Thyroid gland (tissue), 4 donors: ENCODE measurements around the gene SPNS1. TPM values are rescaled to one million over a fixed set of nuclear protein-coding genes. Genes with fewer than 3 reads are reported as not detected.

ENCODE experiments used
- DNase-seq, 2 donors: peaks; one replicate each; pipeline ENCODE4 v3.0.0-alpha.2; 2019
- H3K27ac ChIP-seq, 3 donors: fragments of 200-600 bp; sonication (generic); 1 replicate in 2 of 3; 2 replicates in 1 of 3; pipeline ENCODE4 v1.5.1; 2016 to 2019; ENCODE audit warnings: mild to moderate bottlenecking in 1 of 3, moderate library complexity in 1 of 3
- H3K27me3 ChIP-seq: fragments of 200-600 bp; sonication (generic); one replicate; pipeline ENCODE4 v1.5.1; 2019
- H3K36me3 ChIP-seq, 2 donors: fragments of 200-600 bp; sonication (generic); one replicate each; pipeline ENCODE4 v1.5.1; 2016 to 2019
- H3K4me1 ChIP-seq, 2 donors: fragments of 200-600 bp; sonication (generic); one replicate each; pipeline ENCODE4 v1.5.1; 2017 to 2019
- H3K4me3 ChIP-seq, 3 donors: fragments of 200-600 bp; sonication (generic); replicated peaks in 1 of 3; 1 replicate in 2 of 3; 2 replicates in 1 of 3; pipeline ENCODE4 v1.5.1; 2016; ENCODE audit warnings: mild to moderate bottlenecking in 1 of 3
- H3K9me3 ChIP-seq: fragments of 200-600 bp; sonication (generic); one replicate; pipeline ENCODE4 v1.5.1; 2017
- CTCF ChIP-seq, 6 experiments: fragments of 200-600 bp in 3 of 6; fragments of 450-650 bp in 3 of 6; sonication (generic) in 3 of 6; IDR thresholded peaks; one replicate each; pipeline ENCODE4 v1.5.1; 2016 to 2019; ENCODE audit warnings: antibody characterized with exemption in 6 of 6, mild to moderate bottlenecking in 2 of 6, inconsistent platforms in 1 of 6, moderate library complexity in 1 of 6
- POLR2A ChIP-seq, 2 donors: fragments of 450-650 bp; IDR thresholded peaks; one replicate each; pipeline ENCODE4 v1.6.1; 2017; ENCODE audit warnings: antibody characterized with exemption in 2 of 2, mild to moderate bottlenecking in 2 of 2, moderate library complexity in 1 of 2
- WGBS, 2 donors: methylation state at CpG; one replicate each; pipeline ENCODE4 v1.1.5; 2017; 5-methylcytosine and 5-hydroxymethylcytosine counted together
- intact Hi-C: fragments of 100-400 bp; cut with DNase I; formaldehyde crosslinking; loops from one replicate; pipeline ENCODE4 v1.15.1; 2023
- total RNA-seq, 4 donors: library from RNA; depleted of rRNA; stranded (reverse); fragments of >200 nt; gene quantifications; one replicate each; pipeline ENCODE4 v1.2.3, GENCODE V29; 2016

Gene SPNS1
- total RNA-seq, 4 donors from 2014 or later, result 16.5 to 24.2 (median 20.6) TPM

GRCh38 chr16:28930652-28931051 lies 43.9 kb upstream of the SPNS1 start:
- H3K4me3 ChIP-seq, result no peak overlapping the region
- intact Hi-C loops, result no loop called here
- H3K36me3 ChIP-seq, result no peaks in the 10 kb centered on the region
- H3K27ac ChIP-seq, result no peak overlapping the region
- H3K27me3 ChIP-seq, result no peaks in the 10 kb centered on the region
- no peaks in the 10 kb centered on the region for H3K4me1 ChIP-seq
- DNase-seq, result no peak
- TF ChIP-seq CTCF (IDR thresholded peaks at IDR 0.05) (no peak), POLR2A (IDR thresholded peaks at IDR 0.05) (no peak)
- 80% methylated on average over 3 of the region's 3 CpGs for WGBS, 2 donors
- no peaks in the 10 kb centered on the region for H3K9me3 ChIP-seq

GRCh38 chr16:28931801-28932225 lies 42.8 kb upstream of the SPNS1 start, which contains the start of gene CD19:
TSS of gene CD19 (plus strand) at chr16:28931971. CDS start at chr16:28932001, 30 bp downstream.
- Histone ChIP-seq H3K4me1 (no peaks in the 10 kb centered on the region), H3K9me3 (no peaks in the 10 kb centered on the region), H3K36me3 (no peaks in the 10 kb centered on the region), H3K27ac (no peak within 1 kb of the TSS), H3K27me3 (no peaks in the 10 kb centered on the region), H3K4me3 (no peak within 1 kb of the TSS)
- no peak for DNase-seq
- no peak for TF ChIP-seq CTCF (IDR thresholded peaks at IDR 0.05)
- TF ChIP-seq POLR2A (IDR thresholded peaks at IDR 0.05), result no peak
- 86% methylated on average over 7 to 10 of the region's 10 CpGs for WGBS, 2 donors
- intact Hi-C loops, result no loop called here

DNA sequence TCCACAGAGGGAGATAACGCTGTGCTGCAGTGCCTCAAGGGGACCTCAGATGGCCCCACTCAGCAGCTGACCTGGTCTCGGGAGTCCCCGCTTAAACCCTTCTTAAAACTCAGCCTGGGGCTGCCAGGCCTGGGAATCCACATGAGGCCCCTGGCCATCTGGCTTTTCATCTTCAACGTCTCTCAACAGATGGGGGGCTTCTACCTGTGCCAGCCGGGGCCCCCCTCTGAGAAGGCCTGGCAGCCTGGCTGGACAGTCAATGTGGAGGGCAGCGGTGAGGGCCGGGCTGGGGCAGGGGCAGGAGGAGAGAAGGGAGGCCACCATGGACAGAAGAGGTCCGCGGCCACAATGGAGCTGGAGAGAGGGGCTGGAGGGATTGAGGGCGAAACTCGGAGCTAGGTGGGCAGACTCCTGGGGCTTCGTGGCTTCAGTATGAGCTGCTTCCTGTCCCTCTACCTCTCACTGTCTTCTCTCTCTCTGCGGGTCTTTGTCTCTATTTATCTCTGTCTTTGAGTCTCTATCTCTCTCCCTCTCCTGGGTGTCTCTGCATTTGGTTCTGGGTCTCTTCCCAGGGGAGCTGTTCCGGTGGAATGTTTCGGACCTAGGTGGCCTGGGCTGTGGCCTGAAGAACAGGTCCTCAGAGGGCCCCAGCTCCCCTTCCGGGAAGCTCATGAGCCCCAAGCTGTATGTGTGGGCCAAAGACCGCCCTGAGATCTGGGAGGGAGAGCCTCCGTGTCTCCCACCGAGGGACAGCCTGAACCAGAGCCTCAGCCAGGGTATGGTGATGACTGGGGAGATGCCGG lies 42.0 kb upstream of the SPNS1 start:
- H3K36me3 ChIP-seq, result no peaks in the 10 kb centered on the region
- H3K4me3 ChIP-seq, result no peak overlapping the region
- intact Hi-C loops, result no loop called here
- 83 to 85% methylated on average over 20 of the region's 20 CpGs for WGBS, 2 donors
- H3K27ac ChIP-seq, result no peak overlapping the region
- H3K27me3 ChIP-seq, result no peaks in the 10 kb centered on the region
- no peaks in the 10 kb centered on the region for H3K4me1 ChIP-seq
- no peak for DNase-seq
- no peaks in the 10 kb centered on the region for H3K9me3 ChIP-seq
- TF ChIP-seq POLR2A (IDR thresholded peaks at IDR 0.05) (no peak), CTCF (IDR thresholded peaks at IDR 0.05) (no peak)

GRCh38 chr16:28933171-28933570 lies 41.4 kb upstream of the SPNS1 start:
- 51 to 59% methylated on average over 8 of the region's 8 CpGs for WGBS, 2 donors
- Histone ChIP-seq H3K4me3 (no peak overlapping the region), H3K27me3 (no peaks in the 10 kb centered on the region), H3K36me3 (no peaks in the 10 kb centered on the region), H3K9me3 (no peaks in the 10 kb centered on the region), H3K27ac (no peak overlapping the region), H3K4me1 (no peaks in the 10 kb centered on the region)
- no peak for DNase-seq
- intact Hi-C loops, result no loop called here
- TF ChIP-seq CTCF (IDR thresholded peaks at IDR 0.05) (no peak), POLR2A (IDR thresholded peaks at IDR 0.05) (no peak)

DNA sequence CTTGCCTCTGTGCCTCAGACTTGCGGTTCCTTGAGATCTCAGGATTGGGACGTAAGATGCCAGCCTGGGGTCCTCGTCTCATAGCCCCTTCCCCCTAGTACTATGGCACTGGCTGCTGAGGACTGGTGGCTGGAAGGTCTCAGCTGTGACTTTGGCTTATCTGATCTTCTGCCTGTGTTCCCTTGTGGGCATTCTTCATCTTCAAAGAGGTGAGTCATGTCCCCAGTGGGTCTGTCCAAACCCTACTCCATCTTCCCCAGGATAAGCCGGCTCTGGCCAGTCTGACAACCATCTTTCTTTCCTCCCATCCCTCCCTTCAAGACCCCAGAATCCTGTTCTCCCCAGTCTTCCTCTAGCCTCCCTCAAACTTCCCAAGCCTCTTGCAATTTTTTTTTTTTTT lies 39.2 kb upstream of the SPNS1 start:
- Histone ChIP-seq H3K27ac (no peak overlapping the region), H3K36me3 (no peaks in the 10 kb centered on the region), H3K27me3 (no peaks in the 10 kb centered on the region), H3K4me3 (no peak overlapping the region), H3K9me3 (no peaks in the 10 kb centered on the region), H3K4me1 (no peaks in the 10 kb centered on the region)
- no peak for TF ChIP-seq CTCF (IDR thresholded peaks at IDR 0.05)
- TF ChIP-seq POLR2A (IDR thresholded peaks at IDR 0.05), result no peak
- WGBS, 2 donors, result 92% methylated on average over 4 of the region's 4 CpGs
- DNase-seq, result no peak
- intact Hi-C loops, result no loop called here
